PC-3 (cell line): ENCODE results near the gene GRSF1.
"Not testable (repeated sequence)": the region's sequence is repeated elsewhere in the genome, so short reads cannot be mapped to it uniquely, and the experiment has no call there.

Experiments
- EZH2phosphoT487 ChIP-seq: fragments of 300-600 bp; sonication (generic); IDR thresholded peaks from 2 replicates; pipeline ENCODE4 v1.6.1; 2018; ENCODE audit warnings: mild to moderate bottlenecking, antibody characterized with exemption, low read length, borderline replicate concordance
- TF ChIP-seq, protein P1 (sequence below): fragments of 300-600 bp; sonication (generic); conservative IDR thresholded peaks from 2 replicates; pipeline ENCODE4 v1.5.1; 2017; ENCODE audit warnings: antibody characterized with exemption, low read depth, mild to moderate bottlenecking, low read length

DNA sequence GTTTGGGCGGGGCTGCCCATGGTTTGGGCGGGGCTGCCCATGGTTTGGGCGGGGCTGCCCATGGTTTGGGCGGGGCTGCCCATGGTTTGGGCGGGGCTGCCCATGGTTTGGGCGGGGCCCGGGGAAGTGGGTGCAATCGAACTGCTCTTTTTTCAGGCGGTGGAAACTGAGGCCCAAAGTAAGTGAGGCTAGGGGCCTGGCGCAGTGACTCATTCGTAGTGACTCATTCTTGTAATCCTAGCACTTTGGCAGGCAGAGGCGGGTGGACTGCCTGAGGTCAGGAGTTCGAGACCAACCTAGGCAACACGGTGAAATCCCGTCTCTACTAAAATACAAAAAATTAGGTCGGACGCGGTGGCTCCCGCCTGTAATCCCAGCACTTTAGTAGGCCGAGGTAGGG, 447 bp upstream of the GRSF1 start:
- TF ChIP-seq, protein P1, sequence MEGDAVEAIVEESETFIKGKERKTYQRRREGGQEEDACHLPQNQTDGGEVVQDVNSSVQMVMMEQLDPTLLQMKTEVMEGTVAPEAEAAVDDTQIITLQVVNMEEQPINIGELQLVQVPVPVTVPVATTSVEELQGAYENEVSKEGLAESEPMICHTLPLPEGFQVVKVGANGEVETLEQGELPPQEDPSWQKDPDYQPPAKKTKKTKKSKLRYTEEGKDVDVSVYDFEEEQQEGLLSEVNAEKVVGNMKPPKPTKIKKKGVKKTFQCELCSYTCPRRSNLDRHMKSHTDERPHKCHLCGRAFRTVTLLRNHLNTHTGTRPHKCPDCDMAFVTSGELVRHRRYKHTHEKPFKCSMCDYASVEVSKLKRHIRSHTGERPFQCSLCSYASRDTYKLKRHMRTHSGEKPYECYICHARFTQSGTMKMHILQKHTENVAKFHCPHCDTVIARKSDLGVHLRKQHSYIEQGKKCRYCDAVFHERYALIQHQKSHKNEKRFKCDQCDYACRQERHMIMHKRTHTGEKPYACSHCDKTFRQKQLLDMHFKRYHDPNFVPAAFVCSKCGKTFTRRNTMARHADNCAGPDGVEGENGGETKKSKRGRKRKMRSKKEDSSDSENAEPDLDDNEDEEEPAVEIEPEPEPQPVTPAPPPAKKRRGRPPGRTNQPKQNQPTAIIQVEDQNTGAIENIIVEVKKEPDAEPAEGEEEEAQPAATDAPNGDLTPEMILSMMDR, result not testable (repeated sequence)
- not testable (repeated sequence) for TF ChIP-seq EZH2phosphoT487
